K562 (cell line): Measurements from ENCODE around the gene ACTN4. TPM values are rescaled to one million over a fixed set of nuclear protein-coding genes. Genes with fewer than 3 reads are reported as not detected.
A peak's percentile ranks its signal among the peaks of the same experiment; 100 is the strongest.

ENCODE experiments used
- CCNT2 ChIP-seq: IDR thresholded peaks from 2 replicates; pipeline ENCODE4 v1.6.1; 2011; ENCODE audit warnings: borderline replicate concordance, low read depth, mild to moderate bottlenecking, moderate library complexity, mixed read lengths, low read length; ENCODE audit not compliant: insufficient read length; ENCODE audit errors: extremely low read depth
- DDX20 ChIP-seq: fragments of 450-650 bp; IDR thresholded peaks from 2 replicates; pipeline ENCODE4 v1.6.1; 2016; ENCODE audit warnings: missing genetic modification characterization, low read depth, mild to moderate bottlenecking, missing compliant biosample characterization, moderate library complexity
- E2F8 ChIP-seq: fragments of 450-650 bp; IDR thresholded peaks from 2 replicates; pipeline ENCODE4 v1.7.1; 2018; ENCODE audit warnings: mild to moderate bottlenecking, low read depth; ENCODE audit not compliant: partially characterized antibody
- ELF2 ChIP-seq: fragments of 250-450 bp; sonication (Bioruptor Pico); IDR thresholded peaks from 2 replicates; pipeline ENCODE4 v1.5.0; 2021; ENCODE audit warnings: mild to moderate bottlenecking
- HDAC8 ChIP-seq: fragments of 450-650 bp; IDR thresholded peaks from 2 replicates; pipeline ENCODE4 v1.6.1; 2016; ENCODE audit warnings: mild to moderate bottlenecking, missing genetic modification characterization, moderate library complexity, missing compliant biosample characterization
- HOXB6 ChIP-seq: fragments of 250-450 bp; sonication (Bioruptor Pico); IDR thresholded peaks from 2 replicates; pipeline ENCODE4 v1.5.1; 2022; ENCODE audit warnings: mild to moderate bottlenecking, borderline replicate concordance
- KLF13 ChIP-seq: fragments of 450-650 bp; IDR thresholded peaks from 2 replicates; pipeline ENCODE4 v1.6.1; 2016; ENCODE audit warnings: missing genetic modification characterization, low read depth, mild to moderate bottlenecking, missing compliant biosample characterization, moderate library complexity, borderline replicate concordance
- NFRKB ChIP-seq: fragments of 450-650 bp; IDR thresholded peaks from 2 replicates; pipeline ENCODE4 v1.6.1; 2016; ENCODE audit warnings: low read depth
- PHF8 ChIP-seq: fragments of 200-600 bp; sonication (generic); IDR thresholded peaks from 2 replicates; pipeline ENCODE4 v1.6.1; 2012; ENCODE audit warnings: mixed run types, mild to moderate bottlenecking, inconsistent platforms, low read length, moderate library complexity, borderline replicate concordance
- POLR2AphosphoS2 ChIP-seq: IDR thresholded peaks from 2 replicates; pipeline ENCODE4 v1.6.1; 2012; ENCODE audit warnings: low read length, improper control_type of control experiment
- TAF15 ChIP-seq: fragments of 200-400 bp; formaldehyde crosslinking; IDR thresholded peaks from 2 replicates; pipeline ENCODE4 v1.6.1; 2017; ENCODE audit warnings: mild to moderate bottlenecking, low read depth, low read length, moderate library complexity
- TEAD4 ChIP-seq, 2 experiments: sonication (generic) in 1 of 2; formaldehyde crosslinking in 1 of 2; IDR thresholded peaks; 2 replicates each; pipeline versions ENCODE4 v1.6.1 to v1.8.0; 2012 to 2022; ENCODE audit warnings: borderline replicate concordance in 1 of 2, inconsistent platforms in 1 of 2, low read length in 1 of 2, mild to moderate bottlenecking in 1 of 2, missing genetic modification reagents in 1 of 2
- ZBED1 ChIP-seq: IDR thresholded peaks from 2 replicates; pipeline ENCODE4 v1.6.1; 2014
- ZBTB40 ChIP-seq, 2 experiments: fragments of 450-650 bp in 1 of 2; sonication (generic) in 1 of 2; formaldehyde crosslinking in 1 of 2; IDR thresholded peaks; 2 replicates each; pipeline versions ENCODE4 v1.7.1 to v1.9.0; 2016 to 2022; ENCODE audit warnings: inconsistent platforms in 1 of 2, mild to moderate bottlenecking in 1 of 2, missing genetic modification reagents in 1 of 2
- ZNF316 ChIP-seq: fragments of 450-650 bp; IDR thresholded peaks from 2 replicates; pipeline ENCODE4 v1.6.1; 2016
- polyA plus RNA-seq, 8 experiments: library from polyadenylated mRNA; depleted of rRNA in 4 of 8; stranded (reverse) in 5 of 8; unstranded in 3 of 8; fragments of >200 nt; fragmentation: Nextera tagmentation in 2 of 8; fragmentation: Illumina TruSeq in 1 of 8; extraction: Ambion mirVana in 2 of 8; extraction: Trizol in 1 of 8; gene quantifications; 2 replicates each; pipeline versions ENCODE4 v1.2.1 to v1.2.3, GENCODE V29; 2011 to 2014; ENCODE audit warnings: inconsistent platforms in 1 of 8, missing spikeins in 1 of 8
- total RNA-seq, 7 experiments: library from RNA; depleted of rRNA in 6 of 7; stranded (reverse); fragments of >200 nt in 6 of 7; fragmentation: Illumina TruSeq in 2 of 7; extraction: Trizol in 2 of 7; gene quantifications; 2 replicates each; pipeline versions ENCODE4 v1.2.1 to v1.2.3, GENCODE V29; 2011 to 2021; ENCODE audit warnings: low replicate concordance in 1 of 7

Gene ACTN4
- total and polyA plus RNA-seq, 9 of the 15 experiments (the other 6 are each of a cell fraction or from before 2014, with no cell fraction given): 3.1 to 385 (median 125) TPM

DNA sequence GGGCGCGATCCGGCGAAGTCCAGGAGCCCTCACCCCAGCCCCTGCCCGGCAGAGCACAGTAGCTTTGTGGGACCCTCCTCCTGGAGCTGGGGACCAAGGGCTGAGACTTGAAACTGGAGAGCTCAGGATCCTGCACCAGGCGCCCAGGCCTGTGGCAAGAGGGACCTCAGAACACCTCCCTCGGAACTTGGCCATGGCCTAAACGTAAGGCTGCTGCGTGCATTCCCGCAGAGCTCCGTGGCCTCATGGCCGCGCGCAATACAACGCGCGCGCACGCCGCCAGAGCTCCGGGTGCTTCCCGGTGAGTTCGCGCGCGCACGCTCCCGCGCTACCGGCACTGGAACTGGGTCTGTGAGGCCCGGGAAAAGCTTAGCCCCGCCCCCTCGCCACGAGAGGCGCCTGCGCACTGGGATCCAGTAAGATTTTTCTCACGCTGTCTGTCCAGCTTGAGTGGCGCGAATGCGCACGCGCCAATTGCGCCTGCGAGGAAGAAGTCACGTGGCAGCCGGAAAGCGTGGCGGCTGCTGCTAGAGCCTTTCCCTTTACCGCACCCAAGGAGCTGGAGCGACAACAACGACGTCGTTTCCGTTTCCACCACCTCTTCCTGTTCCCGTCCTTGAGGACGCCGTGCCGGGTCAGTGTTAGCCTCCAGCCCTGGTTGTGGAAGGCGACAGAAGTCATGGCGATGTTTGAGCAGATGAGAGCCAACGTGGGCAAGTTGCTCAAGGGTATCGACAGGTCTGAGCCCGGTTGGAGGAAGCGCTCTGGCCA, 28.7 kb upstream of the ACTN4 start, which contains the start of gene EIF3K (continued):
- TF ChIP-seq HDAC8 (tag) (no peak), ZBED1 (0 out of 2 replicates have a peak, but pooled peaks have one; percentile 33), POLR2AphosphoS2 (peak; percentile 77; the same call in 1 of the 2 replicates), ELF2 (CRISPR knock-in tag) (no peak), DDX20 (tag) (no peak), TEAD4 (IDR thresholded peaks at IDR 0.05; ENCODE audit: low read length) (no peak), TEAD4 (CRISPR knock-in tag; IDR thresholded peaks at IDR 0.05; ENCODE audit: borderline replicate concordance) (no peak), ZBTB40 (IDR thresholded peaks at IDR 0.05) (peak; percentile 95), ZBTB40 (CRISPR knock-in tag; IDR thresholded peaks at IDR 0.05) (no peak), ZNF316 (no peak), KLF13 (tag) (no peak), CCNT2 (peak; percentile 40), TAF15 (no peak), PHF8 (peak; percentile 92), HOXB6 (no peak), NFRKB (no peak; the same call in 1 of the 2 replicates), E2F8 (peak; percentile 86)
